Fibroblast of the aortic adventitia (primary cell): ENCODE results near the gene ASTL. TPM values are rescaled to one million over a fixed set of nuclear protein-coding genes. Genes with fewer than 3 reads are reported as not detected.
"Not testable (repeated sequence)": the region's sequence is repeated elsewhere in the genome, so short reads cannot be mapped to it uniquely, and the experiment has no call there.

Experiments used
- DNase-seq: peaks from one replicate; pipeline ENCODE4 v3.0.0-alpha.2; 2010; ENCODE audit warnings: low read depth
- H3K4me3 ChIP-seq: 2 replicates; pipeline ENCODE4 v1.5.1; 2011; ENCODE audit warnings: low read depth, mild to moderate bottlenecking, control low read depth, low read length, moderate library complexity
- total RNA-seq: library from RNA; depleted of rRNA; stranded (reverse); fragments of >200 nt; gene quantifications from 2 replicates; pipeline ENCODE4 v1.2.3, GENCODE V29; 2012; ENCODE audit warnings: low replicate concordance
- TF ChIP-seq, protein P1 (sequence below): IDR thresholded peaks from 2 replicates; pipeline ENCODE4 v1.5.1; 2011; ENCODE audit warnings: mild to moderate bottlenecking, low read length, control low read depth, inconsistent platforms; ENCODE audit not compliant: insufficient read depth

ASTL gene
- total RNA-seq, 1 donor: not detected

DNA sequence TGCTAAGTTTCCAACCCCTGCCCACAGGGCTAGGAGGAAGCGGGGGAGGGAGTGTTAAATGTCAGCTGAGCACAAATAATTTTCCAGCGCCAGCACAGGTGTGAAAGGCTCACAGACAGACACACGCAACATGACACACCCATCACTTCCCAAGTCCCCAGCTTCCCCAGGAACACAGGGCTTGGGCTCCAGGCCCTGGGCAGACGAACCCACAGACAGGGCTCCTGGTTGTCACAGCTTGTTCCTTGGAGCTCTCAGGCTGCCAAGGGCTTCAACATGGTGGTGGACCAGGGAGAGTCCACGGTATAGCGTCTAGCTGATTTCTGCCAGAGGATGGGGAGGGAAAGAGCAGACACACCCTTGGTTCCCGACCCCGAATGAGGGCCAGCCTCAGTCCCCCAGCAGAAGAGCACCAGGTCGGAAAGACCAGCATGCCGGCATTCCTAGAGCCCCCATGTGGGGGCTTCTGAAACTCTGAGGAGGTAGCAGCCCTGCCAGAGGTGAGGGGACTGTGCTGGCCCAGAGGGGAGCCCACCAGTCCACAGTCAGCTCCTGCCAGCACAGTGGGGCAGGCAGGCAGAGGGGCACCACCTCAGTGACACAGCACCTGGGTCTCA is 5.0 kb upstream of the ASTL start:
- TF ChIP-seq, protein P1, sequence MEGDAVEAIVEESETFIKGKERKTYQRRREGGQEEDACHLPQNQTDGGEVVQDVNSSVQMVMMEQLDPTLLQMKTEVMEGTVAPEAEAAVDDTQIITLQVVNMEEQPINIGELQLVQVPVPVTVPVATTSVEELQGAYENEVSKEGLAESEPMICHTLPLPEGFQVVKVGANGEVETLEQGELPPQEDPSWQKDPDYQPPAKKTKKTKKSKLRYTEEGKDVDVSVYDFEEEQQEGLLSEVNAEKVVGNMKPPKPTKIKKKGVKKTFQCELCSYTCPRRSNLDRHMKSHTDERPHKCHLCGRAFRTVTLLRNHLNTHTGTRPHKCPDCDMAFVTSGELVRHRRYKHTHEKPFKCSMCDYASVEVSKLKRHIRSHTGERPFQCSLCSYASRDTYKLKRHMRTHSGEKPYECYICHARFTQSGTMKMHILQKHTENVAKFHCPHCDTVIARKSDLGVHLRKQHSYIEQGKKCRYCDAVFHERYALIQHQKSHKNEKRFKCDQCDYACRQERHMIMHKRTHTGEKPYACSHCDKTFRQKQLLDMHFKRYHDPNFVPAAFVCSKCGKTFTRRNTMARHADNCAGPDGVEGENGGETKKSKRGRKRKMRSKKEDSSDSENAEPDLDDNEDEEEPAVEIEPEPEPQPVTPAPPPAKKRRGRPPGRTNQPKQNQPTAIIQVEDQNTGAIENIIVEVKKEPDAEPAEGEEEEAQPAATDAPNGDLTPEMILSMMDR: no peak
- H3K4me3 ChIP-seq: no peak overlapping the region
- no peak for DNase-seq

DNA sequence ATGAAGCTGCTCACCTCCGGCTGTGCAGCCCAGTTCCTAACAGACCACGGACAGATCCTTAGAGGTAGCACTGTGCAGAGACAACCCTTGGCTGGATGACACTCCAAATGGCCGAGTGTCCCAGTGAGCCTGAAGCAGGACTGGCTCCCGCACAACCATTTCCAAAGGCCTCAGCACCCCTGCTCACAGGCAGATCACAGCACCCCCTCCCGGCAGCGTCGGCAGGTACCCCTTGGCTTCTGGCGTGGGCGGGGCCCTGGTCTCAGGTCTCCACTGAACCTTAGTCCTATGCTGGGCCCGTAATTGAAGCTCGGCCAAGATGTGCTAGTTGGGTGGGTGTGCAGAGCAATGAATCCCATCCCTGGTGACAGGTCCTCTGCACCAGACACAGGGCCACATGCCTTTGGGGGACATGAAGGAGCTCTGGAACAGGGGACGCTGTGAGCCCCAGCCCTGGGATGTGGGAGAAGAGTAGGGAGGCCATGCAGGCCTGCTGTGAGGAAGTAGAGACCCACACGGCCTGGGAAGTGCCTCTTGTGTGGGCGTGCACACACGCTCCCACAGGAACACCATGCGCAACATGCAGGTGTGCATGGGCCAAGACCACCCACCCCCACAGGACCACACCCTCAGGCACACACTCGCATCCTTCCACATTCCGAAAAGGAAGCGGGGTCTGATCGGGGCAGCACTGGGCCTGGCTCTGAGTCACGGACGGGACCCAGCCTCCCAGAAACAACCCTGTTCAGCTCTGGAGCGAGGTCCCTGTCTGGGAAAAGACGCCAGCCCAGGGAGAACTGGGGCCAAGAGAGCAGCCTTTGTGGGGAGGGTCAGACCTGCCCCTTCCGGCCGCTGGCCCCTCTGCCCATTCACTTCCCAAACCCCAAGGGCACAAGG is 4.2 kb upstream of the ASTL start:
- no peak for DNase-seq
- H3K4me3 ChIP-seq: no peak overlapping the region
- TF ChIP-seq, protein P1: no peak

- H3K4me3 ChIP-seq, DNase-seq: not testable (repeated sequence)
Observed at GRCh38 chr2:96141624-96141967, 3.3 kb upstream of the ASTL start.

DNA sequence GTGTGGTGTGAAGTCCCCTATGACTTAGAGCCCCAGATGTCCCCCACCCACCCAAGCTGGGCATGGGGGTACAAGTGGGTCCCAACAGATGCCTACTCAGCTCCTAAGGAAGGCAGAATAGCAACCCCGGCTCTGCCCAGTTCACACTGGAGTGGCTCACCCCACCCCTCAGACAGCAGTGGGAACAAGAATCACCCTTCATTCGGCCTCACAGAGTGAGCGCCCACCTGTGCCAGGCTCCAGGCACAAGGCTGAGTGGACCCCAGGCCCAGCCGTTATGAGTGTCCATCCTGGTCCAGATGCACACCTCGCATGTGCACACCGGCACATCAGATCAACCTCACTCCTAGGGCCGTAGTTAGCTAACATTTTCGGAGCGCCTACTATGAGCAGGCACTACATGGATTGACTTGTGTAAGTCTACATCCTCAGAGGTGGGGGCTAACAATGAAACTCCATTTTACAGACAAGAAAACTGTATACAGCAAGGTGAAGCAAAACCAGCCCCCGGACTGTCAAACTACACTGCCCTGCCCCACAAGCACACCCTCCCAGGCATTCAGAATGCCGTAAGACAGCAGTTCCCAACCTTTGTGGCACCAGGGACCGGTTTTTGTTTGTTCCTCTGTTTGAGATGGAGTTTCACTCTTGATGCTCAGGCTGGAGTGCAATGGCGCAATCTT is 2.8 kb upstream of the ASTL start:
- TF ChIP-seq, protein P1: no peak
- H3K4me3 ChIP-seq: no peak overlapping the region
- no peak for DNase-seq

DNA sequence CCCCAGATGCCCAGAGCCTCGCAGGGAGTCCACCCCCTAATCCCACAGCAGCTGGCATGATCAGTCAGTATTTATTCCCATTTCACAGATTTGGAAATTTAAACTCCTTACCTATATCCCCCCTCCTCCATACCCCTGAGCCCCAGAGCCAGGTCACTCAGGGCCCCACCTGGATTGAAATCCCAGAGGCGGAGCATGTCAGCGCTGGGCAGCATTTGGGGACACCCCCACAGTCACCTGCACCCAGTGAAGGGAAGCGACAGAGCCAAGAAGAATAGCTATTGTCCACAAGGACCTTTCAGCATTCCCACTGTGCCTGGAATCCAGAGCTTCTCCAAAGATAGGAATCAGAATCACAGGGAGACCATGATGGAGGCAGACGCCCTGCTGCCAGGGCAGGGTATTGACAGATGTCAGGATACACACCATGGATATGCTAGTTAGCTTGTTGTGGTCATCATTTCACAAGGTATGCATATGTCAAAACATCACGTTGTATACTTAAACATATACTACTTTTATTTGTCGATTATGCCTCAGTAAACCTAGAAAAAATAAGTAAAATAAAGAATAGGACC is 968 bp upstream of the ASTL start:
- no peak overlapping the region for H3K4me3 ChIP-seq
- no peak for DNase-seq
- TF ChIP-seq, protein P1: no peak

- no peak overlapping the region for H3K4me3 ChIP-seq
- DNase-seq: no peak
- TF ChIP-seq, protein P1: no peak
Observed at GRCh38 chr2:96137321-96138178, 752 bp downstream of the ASTL start.
